IMR-90 (cell line): Measurements from ENCODE around the gene DGKZ. TPM values are rescaled to one million over a fixed set of nuclear protein-coding genes. Genes with fewer than 3 reads are reported as not detected.

Experiments
- ATAC-seq: fragments of 200-7000 bp; cut with Tn5 transposase; 2 replicates; pipeline ENCODE4 v1.9.1; 2020; ENCODE audit warnings: low read depth, mild to moderate bottlenecking, moderate library complexity
- BruUV-seq: library from RNA; stranded (reverse); fragments of 400-500 nt; replicated peaks from 2 replicates; lab custom pipeline; 2021; lab: Mats Ljungman, UMichigan
- CTCF ChIA-PET: fragments of 300-600 bp; formaldehyde crosslinking; extraction: SDS; loops from one replicate; lab custom pipeline; 2021; ENCODE audit warnings: antibody characterized with exemption; lab: Yijun Ruan, JAX
- POLR2A ChIA-PET: fragments of 300-600 bp; sonication (Branson Sonifier 250); formaldehyde crosslinking; loops from one replicate; lab custom pipeline; 2022; ENCODE audit warnings: antibody characterized with exemption; ENCODE audit not compliant: unreplicated experiment; lab: Charles Lee
- DNase-seq: peaks from one replicate; pipeline ENCODE4 v3.0.0; 2013
- H2AFZ ChIP-seq: replicated peaks from 2 replicates; pipeline ENCODE3; 2013; ENCODE audit warnings: low read length, mild to moderate bottlenecking; ENCODE audit not compliant: poor library complexity
- H2AK5ac ChIP-seq: 2 replicates; pipeline ENCODE4 v1.6.1; 2013; ENCODE audit warnings: low read depth, low read length, inconsistent platforms
- H2AK9ac ChIP-seq: replicated peaks from 2 replicates; pipeline ENCODE3; 2013; ENCODE audit warnings: mild to moderate bottlenecking, low read depth, low read length, moderate library complexity; ENCODE audit not compliant: poor library complexity
- H2BK120ac ChIP-seq: 2 replicates; pipeline ENCODE4 v1.6.1; 2013; ENCODE audit warnings: low read depth, low read length, inconsistent platforms
- H2BK15ac ChIP-seq: 3 replicates; pipeline ENCODE4 v1.6.1; 2013; ENCODE audit warnings: low read depth, low read length, inconsistent platforms
- H2BK20ac ChIP-seq: 2 replicates; pipeline ENCODE4 v1.6.1; 2013; ENCODE audit warnings: low read depth, mild to moderate bottlenecking, inconsistent platforms, low read length, moderate library complexity
- H2BK5ac ChIP-seq: 2 replicates; pipeline ENCODE4 v1.6.1; 2013; ENCODE audit warnings: mild to moderate bottlenecking, low read depth, low read length, inconsistent platforms; ENCODE audit not compliant: poor library complexity, severe bottlenecking
- H3K14ac ChIP-seq: replicated peaks from 2 replicates; pipeline ENCODE4 v1.6.1; 2013; ENCODE audit warnings: low read depth, low read length, inconsistent platforms
- H3K18ac ChIP-seq: 2 replicates; pipeline ENCODE4 v1.6.1; 2013; ENCODE audit warnings: low read depth, low read length, control low read depth
- H3K23ac ChIP-seq: 2 replicates; pipeline ENCODE4 v1.6.1; 2013; ENCODE audit warnings: low read depth, low read length, inconsistent platforms
- H3K27ac ChIP-seq: 2 replicates; pipeline ENCODE4 v1.5.1; 2013; ENCODE audit warnings: mild to moderate bottlenecking, control low read depth, low read length; ENCODE audit not compliant: insufficient read depth
- H3K27me3 ChIP-seq: 2 replicates; pipeline ENCODE4 v1.6.1; 2013; ENCODE audit warnings: low read length; ENCODE audit not compliant: control insufficient read depth, insufficient read depth
- H3K36me3 ChIP-seq: 2 replicates; pipeline ENCODE4 v1.6.1; 2013; ENCODE audit warnings: low read length, mixed read lengths; ENCODE audit not compliant: control insufficient read depth, insufficient read depth
- H3K4ac ChIP-seq: 2 replicates; pipeline ENCODE4 v1.6.1; 2013; ENCODE audit warnings: low read depth, low read length, inconsistent platforms
- H3K4me1 ChIP-seq: 2 replicates; pipeline ENCODE4 v1.6.1; 2013; ENCODE audit warnings: low read length, mixed read lengths; ENCODE audit not compliant: control insufficient read depth, insufficient read depth
- H3K4me2 ChIP-seq: 2 replicates; pipeline ENCODE4 v1.6.1; 2013; ENCODE audit warnings: low read depth, mild to moderate bottlenecking, control low read depth, low read length, moderate library complexity
- H3K4me3 ChIP-seq: 2 replicates; pipeline ENCODE4 v1.5.1; 2013; ENCODE audit warnings: low read depth, mild to moderate bottlenecking, control low read depth, low read length, moderate library complexity; ENCODE audit not compliant: insufficient read depth
- H3K56ac ChIP-seq: 2 replicates; pipeline ENCODE4 v1.6.1; 2013; ENCODE audit warnings: low read length, inconsistent platforms; ENCODE audit not compliant: insufficient read depth; ENCODE audit errors: extremely low read depth
- H3K79me1 ChIP-seq, 2 experiments: 2 replicates each; pipeline ENCODE4 v1.6.1; 2013; ENCODE audit warnings: low read length in 2 of 2, inconsistent platforms in 1 of 2, low read depth in 1 of 2
- H3K9ac ChIP-seq: 2 replicates; pipeline ENCODE4 v1.6.1; 2013; ENCODE audit warnings: low read depth, low read length, control low read depth
- H3K9me1 ChIP-seq: 2 replicates; pipeline ENCODE4 v1.6.1; 2013; ENCODE audit warnings: low read length, inconsistent platforms; ENCODE audit not compliant: insufficient read depth
- H3K9me3 ChIP-seq: 2 replicates; pipeline ENCODE4 v1.6.1; 2013; ENCODE audit warnings: low read length; ENCODE audit not compliant: control insufficient read depth, insufficient read depth
- H4K20me1 ChIP-seq: 2 replicates; pipeline ENCODE4 v1.6.1; 2013; ENCODE audit warnings: low read length, inconsistent platforms; ENCODE audit not compliant: insufficient read depth
- H4K5ac ChIP-seq: 2 replicates; pipeline ENCODE4 v1.6.1; 2013; ENCODE audit warnings: mild to moderate bottlenecking, low read depth, low read length, control low read depth
- H4K8ac ChIP-seq, 2 experiments: 2 replicates each; pipeline ENCODE4 v1.6.1; 2013; ENCODE audit warnings: low read depth in 2 of 2, low read length in 2 of 2, control low read depth in 1 of 2, inconsistent platforms in 1 of 2
- H4K91ac ChIP-seq: 2 replicates; pipeline ENCODE4 v1.6.1; 2013; ENCODE audit warnings: low read depth, low read length, inconsistent platforms; ENCODE audit not compliant: insufficient read depth
- BHLHE40 ChIP-seq: fragments of 150-350 bp; IDR thresholded peaks from 2 replicates; pipeline ENCODE4 v1.6.1; 2016; ENCODE audit warnings: mild to moderate bottlenecking, low read depth, low read length
- CEBPB ChIP-seq: IDR thresholded peaks from 2 replicates; pipeline ENCODE4 v1.6.1; 2012; ENCODE audit warnings: low read depth, low read length, improper control_type of control experiment
- CHD1 ChIP-seq: IDR thresholded peaks from 2 replicates; pipeline ENCODE4 v1.6.1; 2012; ENCODE audit warnings: low read depth, low read length, improper control_type of control experiment
- ELK1 ChIP-seq: fragments of 150-350 bp; IDR thresholded peaks from 2 replicates; pipeline ENCODE4 v1.6.1; 2016; ENCODE audit warnings: low read depth, mild to moderate bottlenecking, low read length, moderate library complexity, borderline replicate concordance
- FOS ChIP-seq: fragments of 150-350 bp; IDR thresholded peaks from 2 replicates; pipeline ENCODE4 v1.6.1; 2016; ENCODE audit warnings: low read depth, low read length
- MAFK ChIP-seq: IDR thresholded peaks from 2 replicates; pipeline ENCODE4 v1.6.1; 2012; ENCODE audit warnings: low read depth, low read length, improper control_type of control experiment
- MXI1 ChIP-seq: IDR thresholded peaks from 2 replicates; pipeline ENCODE4 v1.6.1; 2012; ENCODE audit warnings: low read depth, mild to moderate bottlenecking, low read length, moderate library complexity, borderline replicate concordance
- NFE2L2 ChIP-seq: fragments of 150-350 bp; IDR thresholded peaks from 2 replicates; pipeline ENCODE4 v1.6.1; 2016; ENCODE audit warnings: low read depth, mild to moderate bottlenecking, low read length
- POLR2A ChIP-seq: IDR thresholded peaks from 2 replicates; pipeline ENCODE4 v1.6.1; 2012; ENCODE audit warnings: mild to moderate bottlenecking, low read depth, low read length
- RAD21 ChIP-seq: IDR thresholded peaks from 2 replicates; pipeline ENCODE4 v1.6.1; 2012; ENCODE audit warnings: low read length, improper control_type of control experiment
- RCOR1 ChIP-seq: IDR thresholded peaks from 2 replicates; pipeline ENCODE4 v1.6.1; 2012; ENCODE audit warnings: mild to moderate bottlenecking, low read length, improper control_type of control experiment; ENCODE audit not compliant: insufficient replicate concordance
- RFX5 ChIP-seq: IDR thresholded peaks from 2 replicates; pipeline ENCODE4 v1.8.0; 2012; ENCODE audit warnings: low read depth, mild to moderate bottlenecking, low read length, moderate library complexity
- SMC3 ChIP-seq: fragments of 150-350 bp; IDR thresholded peaks from 2 replicates; pipeline ENCODE4 v1.6.1; 2016; ENCODE audit warnings: low read depth, mild to moderate bottlenecking, antibody characterized with exemption, low read length, moderate library complexity
- WGBS, 2 experiments: methylation state at CpG; one replicate each; pipeline versions ENCODE4 v1.1.5 to v1.1.7; 2013; ENCODE audit warnings: missing lambda C conversion rate in 2 of 2; ENCODE audit not compliant: insufficient read length in 1 of 2; ENCODE audit errors: extremely low coverage in 2 of 2; 5-methylcytosine and 5-hydroxymethylcytosine counted together
- dilution Hi-C: fragments of 300-500 bp; cut with HindIII; formaldehyde crosslinking; loops from one replicate; pipeline ENCODE4 v1.14.3; 2018; ENCODE audit warnings: low sequenced_read_pairs; ENCODE audit not compliant: unreplicated experiment
- in situ Hi-C: fragments of 300-500 bp; cut with MboI; formaldehyde crosslinking; loops from 3 replicates; pipeline ENCODE4 v1.14.3; 2019; ENCODE audit warnings: low sequenced_read_pairs, inconsistent platforms, mixed read lengths
- intact Hi-C: fragments of 100-400 bp; cut with micrococcal nuclease; formaldehyde crosslinking; loops from 2 replicates; pipeline ENCODE4 v1.10.0; 2022
- polyA plus RNA-seq, 3 experiments: library from polyadenylated mRNA; depleted of rRNA; stranded (reverse); fragments of >200 nt; gene quantifications; 2 replicates each; pipeline ENCODE4 v1.2.3, GENCODE V29; 2012; ENCODE audit warnings: low replicate concordance in 1 of 3
- total RNA-seq: library from RNA; depleted of rRNA; stranded (reverse); fragments of >200 nt; gene quantifications from 2 replicates; pipeline ENCODE4 v1.2.3, GENCODE V29; 2012
- TF ChIP-seq, protein P1 (sequence below): conservative IDR thresholded peaks from 2 replicates; pipeline ENCODE4 v1.5.1; 2012; ENCODE audit warnings: mild to moderate bottlenecking, low read depth, low read length, improper control_type of control experiment
- TF ChIP-seq, protein P2 (sequence below): fragments of 150-350 bp; IDR thresholded peaks from 2 replicates; pipeline ENCODE4 v1.6.1; 2017; ENCODE audit warnings: mild to moderate bottlenecking, antibody characterized with exemption, low read length, low read depth

Gene DGKZ
- total and polyA plus RNA-seq, 2 of the 4 experiments (the other 2 are of a cell fraction), result 46.8 to 62.0 TPM

DNA sequence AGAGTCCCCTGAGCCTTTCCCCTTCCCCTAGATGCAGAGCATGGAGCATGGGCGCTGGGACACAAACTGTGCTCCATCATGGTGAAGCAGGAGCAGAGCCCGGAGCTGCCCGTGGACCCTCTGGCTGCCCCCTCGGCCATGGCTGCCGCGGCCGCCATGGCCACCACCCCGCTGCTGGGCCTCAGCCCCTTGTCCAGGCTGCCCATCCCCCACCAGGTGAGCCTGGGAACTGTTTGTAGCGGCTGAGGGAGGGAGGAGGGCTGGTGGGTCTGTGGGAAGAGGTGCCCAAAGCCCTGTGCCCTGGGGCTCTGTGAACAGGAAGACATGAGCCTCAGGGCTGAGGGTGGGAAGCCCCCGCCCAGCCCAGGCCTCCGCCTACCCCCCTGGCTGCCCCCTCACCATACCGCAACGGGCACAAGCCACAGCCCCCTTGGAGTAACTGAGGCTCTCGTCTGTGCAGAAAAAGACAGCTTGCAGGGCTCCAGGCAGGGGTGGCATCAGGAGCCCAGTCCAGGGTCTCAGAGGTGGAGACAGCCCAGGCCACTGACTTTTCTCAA lies 39.4 kb upstream of the DGKZ start:
- dilution Hi-C loops, result no loop called here
- H3K4me2 ChIP-seq, result no peak overlapping the region
- peaks cover 11% of the 10 kb centered on the region for H3K4me1 ChIP-seq
- ChIA-PET POLR2A (interaction anchor here (1.0 kb wide), 1 partner anchor 29 kb away, joined by 4 read pairs; no protein-coding TSS in a partner anchor), CTCF (interaction anchor here (0.8 to 4.7 kb wide), 4 partner anchors 8 to 69 kb away, joined by 3 to 27 read pairs (median 6); partner anchors contain the start of gene CREB3L1)
- intact Hi-C loops, result loop anchor here (1.0 to 5.0 kb wide), 4 partner anchors 29 to 341 kb away; partner anchors contain the start of gene PHF21A
- no peak overlapping the region for H2BK20ac ChIP-seq
- H4K91ac ChIP-seq, result no peak overlapping the region
- no peak overlapping the region for H3K56ac ChIP-seq
- no peaks in the 10 kb centered on the region for H3K9me3 ChIP-seq
- H3K27me3 ChIP-seq, result no peaks in the 10 kb centered on the region
- no peak overlapping the region for H4K8ac ChIP-seq
- no peak overlapping the region for H3K14ac ChIP-seq
- no peak overlapping the region for H2BK120ac ChIP-seq
- no peak for DNase-seq
- no peak for ATAC-seq
- no peak overlapping the region for H3K18ac ChIP-seq
- no peak overlapping the region for H2BK15ac ChIP-seq
- H3K4ac ChIP-seq, result no peak overlapping the region; the same call in 1 of the 2 replicates
- 0 out of 2 replicates have a peak overlapping the region, but pooled peaks have one; percentile 49 for H2AK5ac ChIP-seq
- peaks cover 67% of the 10 kb centered on the region for H3K36me3 ChIP-seq
- peak overlapping the region; percentile 68; the same call in 1 of the 2 replicates for H3K23ac ChIP-seq
- BruUV-seq, result no TSS peak
- no peak overlapping the region for H3K9ac ChIP-seq
- 84% methylated on average over 7 of the region's 14 CpGs; no CpG with 5 or more reads in 1 of the 2 experiments for WGBS, 2 experiments
- no peak overlapping the region for H2BK5ac ChIP-seq
- no peak overlapping the region for H4K5ac ChIP-seq
- H4K20me1 ChIP-seq, result peaks cover 26% of the 10 kb centered on the region; the same call in 1 of the 2 replicates
- no peak overlapping the region for H2AFZ ChIP-seq
- no peaks in the 10 kb centered on the region; the same call in 1 of the 2 replicates for H3K9me1 ChIP-seq
- peaks cover 37 to 92% of the 10 kb centered on the region in 2 experiments for H3K79me1 ChIP-seq
- no peak overlapping the region for H3K4me3 ChIP-seq
- H2AK9ac ChIP-seq, result no peak overlapping the region
- H3K27ac ChIP-seq, result no peak overlapping the region; the same call in 1 of the 2 replicates
- in situ Hi-C loops, result loop anchor here (25.0 kb wide), 1 partner anchor 196 kb away; the partner anchor contains the start of gene PHF21A
- TF ChIP-seq NFE2L2 (no peak), ELK1 (no peak), FOS (no peak), MAFK (no peak), CHD1 (no peak), POLR2A (no peak), CEBPB (no peak), RFX5 (no peak), MXI1 (no peak), RAD21 (no peak), SMC3 (no peak), BHLHE40 (no peak), RCOR1 (no peak)
- TF ChIP-seq, protein P1, sequence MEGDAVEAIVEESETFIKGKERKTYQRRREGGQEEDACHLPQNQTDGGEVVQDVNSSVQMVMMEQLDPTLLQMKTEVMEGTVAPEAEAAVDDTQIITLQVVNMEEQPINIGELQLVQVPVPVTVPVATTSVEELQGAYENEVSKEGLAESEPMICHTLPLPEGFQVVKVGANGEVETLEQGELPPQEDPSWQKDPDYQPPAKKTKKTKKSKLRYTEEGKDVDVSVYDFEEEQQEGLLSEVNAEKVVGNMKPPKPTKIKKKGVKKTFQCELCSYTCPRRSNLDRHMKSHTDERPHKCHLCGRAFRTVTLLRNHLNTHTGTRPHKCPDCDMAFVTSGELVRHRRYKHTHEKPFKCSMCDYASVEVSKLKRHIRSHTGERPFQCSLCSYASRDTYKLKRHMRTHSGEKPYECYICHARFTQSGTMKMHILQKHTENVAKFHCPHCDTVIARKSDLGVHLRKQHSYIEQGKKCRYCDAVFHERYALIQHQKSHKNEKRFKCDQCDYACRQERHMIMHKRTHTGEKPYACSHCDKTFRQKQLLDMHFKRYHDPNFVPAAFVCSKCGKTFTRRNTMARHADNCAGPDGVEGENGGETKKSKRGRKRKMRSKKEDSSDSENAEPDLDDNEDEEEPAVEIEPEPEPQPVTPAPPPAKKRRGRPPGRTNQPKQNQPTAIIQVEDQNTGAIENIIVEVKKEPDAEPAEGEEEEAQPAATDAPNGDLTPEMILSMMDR, result no peak
- TF ChIP-seq, protein P2, sequence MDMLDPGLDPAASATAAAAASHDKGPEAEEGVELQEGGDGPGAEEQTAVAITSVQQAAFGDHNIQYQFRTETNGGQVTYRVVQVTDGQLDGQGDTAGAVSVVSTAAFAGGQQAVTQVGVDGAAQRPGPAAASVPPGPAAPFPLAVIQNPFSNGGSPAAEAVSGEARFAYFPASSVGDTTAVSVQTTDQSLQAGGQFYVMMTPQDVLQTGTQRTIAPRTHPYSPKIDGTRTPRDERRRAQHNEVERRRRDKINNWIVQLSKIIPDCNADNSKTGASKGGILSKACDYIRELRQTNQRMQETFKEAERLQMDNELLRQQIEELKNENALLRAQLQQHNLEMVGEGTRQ, result no peak
